ENCODE measurements around the gene NOPCHAP1.

GRCh38 chr12:104960464-104960863 is 25.7 kb upstream of the NOPCHAP1 start:
- TF ChIP-seq TCF4 (CRISPR knock-in tag; IDR thresholded peaks at IDR 0.05; ENCODE audit: borderline replicate concordance) = no peak
- TF ChIP-seq ZC3H10 (CRISPR knock-in tag; IDR thresholded peaks at IDR 0.05) = no peak
- no peak for TF ChIP-seq RARB (CRISPR knock-in tag; IDR thresholded peaks at IDR 0.05)
- TF ChIP-seq POU6F1 (CRISPR knock-in tag; IDR thresholded peaks at IDR 0.05; ENCODE audit: borderline replicate concordance, low read depth) = no peak
- no peak for TF ChIP-seq BACH2 (CRISPR knock-in tag; IDR thresholded peaks at IDR 0.05; ENCODE audit: borderline replicate concordance)
- TF ChIP-seq TOX (CRISPR knock-in tag; IDR thresholded peaks at IDR 0.05; ENCODE audit: borderline replicate concordance) = no peak
- no peak for TF ChIP-seq SNAI2 (CRISPR knock-in tag; IDR thresholded peaks at IDR 0.05)
- no peak for TF ChIP-seq ZFP30 (CRISPR knock-in tag; IDR thresholded peaks at IDR 0.05)
